Upper lobe of left lung (tissue), 6 donors: ENCODE results near the gene ATP9A. TPM values are rescaled to one million over a fixed set of nuclear protein-coding genes. Genes with fewer than 3 reads are reported as not detected.

Experiments
- ATAC-seq, 2 donors: fragments of 200-7000 bp; cut with Tn5 transposase; one replicate each; pipeline ENCODE4 v1.9.1; 2022; ENCODE audit warnings: mild to moderate bottlenecking in 2 of 2, moderate library complexity in 2 of 2; ENCODE audit not compliant: low FRiP score in 2 of 2
- DNase-seq, 2 donors: peaks; one replicate each; pipeline ENCODE4 v3.0.0-alpha.2; 2019 to 2020
- H3K27ac ChIP-seq, 4 donors: fragments of 200-600 bp; sonication (generic); one replicate each; pipeline ENCODE4 v1.5.1; 2016 to 2019
- H3K27me3 ChIP-seq, 4 donors: fragments of 200-600 bp; sonication (generic); one replicate each; pipeline ENCODE4 v1.5.1; 2017 to 2019
- H3K36me3 ChIP-seq, 4 donors: fragments of 200-600 bp; sonication (generic); one replicate each; pipeline ENCODE4 v1.5.1; 2016 to 2019
- H3K4me1 ChIP-seq, 4 donors: fragments of 200-600 bp; sonication (generic); one replicate each; pipeline ENCODE4 v1.5.1; 2018 to 2019
- H3K4me3 ChIP-seq, 4 donors: fragments of 200-600 bp; sonication (generic); one replicate each; pipeline ENCODE4 v1.5.1; 2017 to 2019; ENCODE audit warnings: mild to moderate bottlenecking in 2 of 4, moderate library complexity in 1 of 4
- H3K9me3 ChIP-seq, 4 donors: fragments of 200-600 bp; sonication (generic); one replicate each; pipeline ENCODE4 v1.5.1; 2018 to 2019
- EP300 ChIP-seq, 4 donors: sonication (generic); formaldehyde crosslinking; IDR thresholded peaks; one replicate each; pipeline ENCODE4 v1.5.1; 2017; ENCODE audit warnings: antibody characterized with exemption in 4 of 4, control low read depth in 2 of 4
- POLR2A ChIP-seq, 4 donors: fragments of 450-650 bp; IDR thresholded peaks; one replicate each; pipeline ENCODE4 v1.5.1; 2016 to 2017; ENCODE audit warnings: antibody characterized with exemption in 4 of 4, mild to moderate bottlenecking in 2 of 4
- POLR2AphosphoS5 ChIP-seq, 2 donors: sonication (generic); formaldehyde crosslinking; IDR thresholded peaks; one replicate each; pipeline ENCODE4 v1.5.1; 2017; ENCODE audit warnings: antibody characterized with exemption in 2 of 2
- WGBS, 2 donors: methylation state at CpG; one replicate each; pipeline ENCODE4 v1.1.5; 2017 to 2018; 5-methylcytosine and 5-hydroxymethylcytosine counted together
- total RNA-seq, 6 donors: library from RNA; depleted of rRNA in 4 of 6; stranded (reverse); fragments of >200 nt in 4 of 6; gene quantifications; one replicate each; pipeline versions ENCODE4 v1.1.0 to v1.2.1, GENCODE V29; 2016 to 2021
- TF ChIP-seq, protein P1 (sequence below), 6 experiments: fragments of 450-650 bp in 4 of 6; fragments of 200-600 bp in 2 of 6; sonication (generic) in 2 of 6; IDR thresholded peaks; one replicate each; pipeline ENCODE4 v1.5.1; 2016 to 2019; ENCODE audit warnings: antibody characterized with exemption in 6 of 6
- donor health status: DM: no; HTN: no; CAD: no; lungs with moderate emphysema.
- donor health status: DM: no; HTN: yes; CAD: no; lungs with severe emphysema.

ATP9A gene
- total RNA-seq, 6 donors from 2014 or later = 15.7 to 31.3 (median 22.8) TPM

DNA sequence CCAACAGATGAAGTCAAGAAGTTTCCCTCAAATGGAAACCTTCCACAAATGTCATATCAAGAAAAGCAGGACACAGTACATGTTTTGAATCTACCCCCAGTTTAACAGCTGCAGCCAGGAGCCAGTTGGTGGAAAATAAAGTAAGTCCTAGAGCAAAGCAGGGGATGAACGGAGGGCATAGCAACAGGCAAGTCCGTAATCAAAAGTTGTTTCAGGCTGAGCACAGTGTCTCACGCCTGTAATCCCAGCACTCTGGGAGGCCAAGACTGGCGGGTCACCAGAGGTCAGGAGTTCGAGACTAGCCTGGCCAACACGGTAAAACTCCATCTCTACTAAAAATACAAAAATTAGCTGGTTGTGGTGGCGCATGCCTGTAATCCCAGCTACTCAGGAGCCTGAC, 36.6 kb upstream of the ATP9A start:
- Histone ChIP-seq H3K27me3 (peaks cover 0 to 25% (median 14%) of the 10 kb centered on the region in 4 donors), H3K4me3 (no peak overlapping the region), H3K27ac (no peak overlapping the region), H3K36me3 (no peaks in the 10 kb centered on the region), H3K4me1 (peaks cover 19 to 27% (median 19%) of the 10 kb centered on the region in 4 donors), H3K9me3 (no peaks in the 10 kb centered on the region)
- WGBS, 2 donors = 87 to 88% methylated on average over 7 of the region's 7 CpGs
- ATAC-seq = no peak
- no peak for DNase-seq
- TF ChIP-seq POLR2AphosphoS5 (IDR thresholded peaks at IDR 0.05) (no peak), EP300 (IDR thresholded peaks at IDR 0.05) (no peak), POLR2A (IDR thresholded peaks at IDR 0.05) (no peak)
- TF ChIP-seq, protein P1, sequence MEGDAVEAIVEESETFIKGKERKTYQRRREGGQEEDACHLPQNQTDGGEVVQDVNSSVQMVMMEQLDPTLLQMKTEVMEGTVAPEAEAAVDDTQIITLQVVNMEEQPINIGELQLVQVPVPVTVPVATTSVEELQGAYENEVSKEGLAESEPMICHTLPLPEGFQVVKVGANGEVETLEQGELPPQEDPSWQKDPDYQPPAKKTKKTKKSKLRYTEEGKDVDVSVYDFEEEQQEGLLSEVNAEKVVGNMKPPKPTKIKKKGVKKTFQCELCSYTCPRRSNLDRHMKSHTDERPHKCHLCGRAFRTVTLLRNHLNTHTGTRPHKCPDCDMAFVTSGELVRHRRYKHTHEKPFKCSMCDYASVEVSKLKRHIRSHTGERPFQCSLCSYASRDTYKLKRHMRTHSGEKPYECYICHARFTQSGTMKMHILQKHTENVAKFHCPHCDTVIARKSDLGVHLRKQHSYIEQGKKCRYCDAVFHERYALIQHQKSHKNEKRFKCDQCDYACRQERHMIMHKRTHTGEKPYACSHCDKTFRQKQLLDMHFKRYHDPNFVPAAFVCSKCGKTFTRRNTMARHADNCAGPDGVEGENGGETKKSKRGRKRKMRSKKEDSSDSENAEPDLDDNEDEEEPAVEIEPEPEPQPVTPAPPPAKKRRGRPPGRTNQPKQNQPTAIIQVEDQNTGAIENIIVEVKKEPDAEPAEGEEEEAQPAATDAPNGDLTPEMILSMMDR (IDR thresholded peaks at IDR 0.05) = no peak

GRCh38 chr20:51803148-51803854, 35.1 kb upstream of the ATP9A start:
- H3K27me3 ChIP-seq = peaks cover 0 to 25% (median 14%) of the 10 kb centered on the region in 4 donors
- no peaks in the 10 kb centered on the region for H3K9me3 ChIP-seq
- no peak overlapping the region for H3K27ac ChIP-seq
- WGBS, 2 donors = 81 to 91% methylated on average over 4 of the region's 4 CpGs
- no peak for DNase-seq
- no peak overlapping the region for H3K4me3 ChIP-seq
- peaks cover 19 to 30% (median 19%) of the 10 kb centered on the region in 4 donors for H3K4me1 ChIP-seq
- no peak for ATAC-seq
- TF ChIP-seq POLR2AphosphoS5 (IDR thresholded peaks at IDR 0.05) (no peak), POLR2A (IDR thresholded peaks at IDR 0.05) (no peak), EP300 (IDR thresholded peaks at IDR 0.05) (no peak)
- TF ChIP-seq, protein P1 (IDR thresholded peaks at IDR 0.05) = no peak
- no peaks in the 10 kb centered on the region for H3K36me3 ChIP-seq

GRCh38 chr20:51802170-51802751, 34.1 kb upstream of the ATP9A start, which contains the start of gene SALL4:
Gene SALL4 (minus strand): TSS chr20:51802521. CDS start chr20:51802408, 113 bp downstream.
- Histone ChIP-seq H3K9me3 (no peaks in the 10 kb centered on the region), H3K27ac (no peak within 1 kb of the TSS), H3K27me3 (peaks cover 0 to 25% (median 14%) of the 10 kb centered on the region in 4 donors), H3K4me1 (peaks cover 19 to 30% (median 19%) of the 10 kb centered on the region in 4 donors), H3K4me3 (peak within 1 kb of the TSS in 3 of 4 donors; percentile 31 to 50 (median 42)), H3K36me3 (no peaks in the 10 kb centered on the region)
- TF ChIP-seq EP300 (IDR thresholded peaks at IDR 0.05) (no peak), POLR2AphosphoS5 (IDR thresholded peaks at IDR 0.05) (no peak), POLR2A (IDR thresholded peaks at IDR 0.05) (no peak)
- TF ChIP-seq, protein P1 (IDR thresholded peaks at IDR 0.05) = no peak
- WGBS, 2 donors = 41 to 54% methylated on average over 21 to 25 of the region's 44 CpGs
- DNase-seq = peak in 1 of 2 donors; percentile 81
- ATAC-seq = peak in 1 of 2 donors; percentile 24

- Histone ChIP-seq H3K27me3 (peaks cover 0 to 25% (median 14%) of the 10 kb centered on the region in 4 donors), H3K4me1 (peaks cover 19 to 30% (median 19%) of the 10 kb centered on the region in 4 donors), H3K27ac (no peak overlapping the region), H3K9me3 (no peaks in the 10 kb centered on the region), H3K4me3 (peak overlapping the region in 3 of 4 donors; percentile 31 to 50 (median 42)), H3K36me3 (no peaks in the 10 kb centered on the region)
- ATAC-seq = no peak
- 9 to 15% methylated on average over 8 of the region's 8 CpGs for WGBS, 2 donors
- TF ChIP-seq EP300 (IDR thresholded peaks at IDR 0.05) (no peak), POLR2AphosphoS5 (IDR thresholded peaks at IDR 0.05) (no peak), POLR2A (IDR thresholded peaks at IDR 0.05) (no peak)
- TF ChIP-seq, protein P1 (IDR thresholded peaks at IDR 0.05) = no peak
- DNase-seq = no peak
Observed at GRCh38 chr20:51801823-51802123, 33.6 kb upstream of the ATP9A start.
